Keratinocyte (primary cell): Measurements from ENCODE around the gene TVP23A.

Experiments
- CTCF ChIP-seq, 3 experiments: IDR thresholded peaks in 1 of 3; conservative IDR thresholded peaks in 1 of 3; optimal IDR thresholded peaks in 1 of 3; 2 replicates in 2 of 3; 3 replicates in 1 of 3; pipeline versions ENCODE3 to v1.5.1; 2011; ENCODE audit warnings: low read length in 3 of 3, mild to moderate bottlenecking in 3 of 3, moderate library complexity in 2 of 3, control low read depth in 1 of 3, inconsistent platforms in 1 of 3; ENCODE audit not compliant: insufficient read depth in 2 of 3; ENCODE audit errors: extremely low read depth in 1 of 3
- EZH2 ChIP-seq: IDR thresholded peaks from one replicate; pipeline ENCODE4 v1.6.1; 2012; ENCODE audit warnings: inconsistent platforms, mild to moderate bottlenecking, low read length, moderate library complexity

GRCh38 chr16:10846213-10846998, 27.8 kb upstream of the TVP23A start:
- TF ChIP-seq CTCF (optimal IDR thresholded peaks at IDR 0.05 in 1 of 3, IDR thresholded peaks at IDR 0.05 in 1 of 3, conservative IDR thresholded peaks at IDR 0.05 in 1 of 3; ENCODE audit: extremely low read depth in 1 of 3, insufficient read depth in 2 of 3, low read length in 3 of 3) (no peak), EZH2 (no peak)
